ENCODE measurements around the gene MRPS2. TPM values are rescaled to one million over a fixed set of nuclear protein-coding genes. Genes with fewer than 3 reads are reported as not detected.

MRPS2 gene
- polyA plus RNA-seq, 1 donor from 2014 or later, result 20.1 TPM

GRCh38 chr9:135490166-135490870, 10.2 kb upstream of the MRPS2 start:
- no peak overlapping the region for H3K9ac ChIP-seq (ENCODE audit: low read length)
- H3K79me2 ChIP-seq (replicated peaks; ENCODE audit: insufficient read depth, low read length), result no peaks in the 10 kb centered on the region
- no peak overlapping the region for H3K27ac ChIP-seq (ENCODE audit: low read length)
- H3K36me3 ChIP-seq (ENCODE audit: insufficient read depth, low read length), result no peaks in the 10 kb centered on the region
- no peak overlapping the region for H3K4me3 ChIP-seq (ENCODE audit: low read length)
- H3K27me3 ChIP-seq (ENCODE audit: insufficient read depth, low read depth, low read length), result no peaks in the 10 kb centered on the region
- H4K20me1 ChIP-seq (ENCODE audit: insufficient read depth), result no peaks in the 10 kb centered on the region
- H3F3A ChIP-seq (ENCODE audit: insufficient read depth, low read length, poor library complexity, severe bottlenecking), result no peaks in the 10 kb centered on the region
- H3K4me2 ChIP-seq (ENCODE audit: low read length), result no peak overlapping the region
- TF ChIP-seq RAD21 (conservative IDR thresholded peaks at IDR 0.05), result no peak
- no peak for TF ChIP-seq MXI1 (conservative IDR thresholded peaks at IDR 0.05; ENCODE audit: poor library complexity, severe bottlenecking)
- no peak for TF ChIP-seq EP300 (conservative IDR thresholded peaks at IDR 0.05; ENCODE audit: poor library complexity, severe bottlenecking)
- TF ChIP-seq SMC3 (conservative IDR thresholded peaks at IDR 0.05; ENCODE audit: poor library complexity), result no peak
- TF ChIP-seq TAF1 (IDR thresholded peaks at IDR 0.05; ENCODE audit: low read depth), result no peak
- TF ChIP-seq CTCF (IDR thresholded peaks at IDR 0.05; ENCODE audit: poor library complexity, severe bottlenecking), result no peak
- TF ChIP-seq REST (IDR thresholded peaks at IDR 0.05; ENCODE audit: borderline replicate concordance), result no peak
- no peak for TF ChIP-seq EZH2 (IDR thresholded peaks at IDR 0.05; ENCODE audit: borderline replicate concordance, insufficient read depth, low read length, poor library complexity, severe bottlenecking)
- TF ChIP-seq POLR2AphosphoS5 (IDR thresholded peaks at IDR 0.05), result no peak
- no peaks in the 10 kb centered on the region for H3K9me3 ChIP-seq (ENCODE audit: low read length)
- no peak overlapping the region for H2AFZ ChIP-seq (ENCODE audit: low read depth, low read length)
- no peaks in the 10 kb centered on the region for H3K9me2 ChIP-seq (ENCODE audit: insufficient read depth, low read length)

GRCh38 chr9:135490980-135491464, 9.5 kb upstream of the MRPS2 start:
- no peak overlapping the region for H3K9ac ChIP-seq (ENCODE audit: low read length)
- H3K9me2 ChIP-seq (ENCODE audit: insufficient read depth, low read length), result no peaks in the 10 kb centered on the region
- no peak for TF ChIP-seq EZH2 (IDR thresholded peaks at IDR 0.05; ENCODE audit: borderline replicate concordance, insufficient read depth, low read length, poor library complexity, severe bottlenecking)
- no peak for TF ChIP-seq CTCF (IDR thresholded peaks at IDR 0.05; ENCODE audit: poor library complexity, severe bottlenecking)
- no peak for TF ChIP-seq EP300 (conservative IDR thresholded peaks at IDR 0.05; ENCODE audit: poor library complexity, severe bottlenecking)
- no peak for TF ChIP-seq MXI1 (conservative IDR thresholded peaks at IDR 0.05; ENCODE audit: poor library complexity, severe bottlenecking)
- H3K27ac ChIP-seq (ENCODE audit: low read length), result no peak overlapping the region
- H3K27me3 ChIP-seq (ENCODE audit: insufficient read depth, low read depth, low read length), result no peaks in the 10 kb centered on the region
- no peaks in the 10 kb centered on the region for H4K20me1 ChIP-seq (ENCODE audit: insufficient read depth)
- no peak overlapping the region for H2AFZ ChIP-seq (ENCODE audit: low read depth, low read length)
- H3K4me3 ChIP-seq (ENCODE audit: low read length), result no peak overlapping the region
- H3K9me3 ChIP-seq (ENCODE audit: low read length), result no peaks in the 10 kb centered on the region
- no peak overlapping the region for H3K4me2 ChIP-seq (ENCODE audit: low read length)
- no peaks in the 10 kb centered on the region for H3K79me2 ChIP-seq (replicated peaks; ENCODE audit: insufficient read depth, low read length)
- no peaks in the 10 kb centered on the region for H3K36me3 ChIP-seq (ENCODE audit: insufficient read depth, low read length)
- no peaks in the 10 kb centered on the region for H3F3A ChIP-seq (ENCODE audit: insufficient read depth, low read length, poor library complexity, severe bottlenecking)

Data from neural cell (in vitro differentiated cells).